GM12801 (cell line): Measurements from ENCODE around the gene ERC2.

ENCODE experiments used
- TF ChIP-seq, protein P1 (sequence below): IDR thresholded peaks from one replicate; pipeline ENCODE4 v1.5.1; 2011; ENCODE audit warnings: control low read depth; ENCODE audit not compliant: insufficient read length; ENCODE audit errors: extremely low read depth

Gene ERC2

DNA sequence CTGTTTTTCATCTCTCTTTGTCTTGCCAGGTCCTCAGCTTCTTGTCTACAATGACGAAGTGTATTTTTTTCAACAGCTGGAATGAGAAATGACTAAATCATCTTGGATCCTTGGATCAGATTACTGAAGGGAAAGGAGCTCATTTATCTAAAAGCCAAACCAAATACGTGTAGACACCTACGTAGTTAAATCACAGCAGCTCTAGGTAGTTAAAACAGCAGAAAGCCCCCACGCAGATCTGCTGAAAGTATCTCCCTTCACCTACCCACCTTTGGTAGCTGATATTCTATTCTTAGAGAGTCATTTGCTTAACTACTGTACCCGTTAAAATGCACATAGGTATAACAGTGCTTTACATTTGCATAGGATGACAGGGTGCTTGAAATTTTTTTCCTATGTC, 875.7 kb downstream of the ERC2 start:
- TF ChIP-seq, protein P1, sequence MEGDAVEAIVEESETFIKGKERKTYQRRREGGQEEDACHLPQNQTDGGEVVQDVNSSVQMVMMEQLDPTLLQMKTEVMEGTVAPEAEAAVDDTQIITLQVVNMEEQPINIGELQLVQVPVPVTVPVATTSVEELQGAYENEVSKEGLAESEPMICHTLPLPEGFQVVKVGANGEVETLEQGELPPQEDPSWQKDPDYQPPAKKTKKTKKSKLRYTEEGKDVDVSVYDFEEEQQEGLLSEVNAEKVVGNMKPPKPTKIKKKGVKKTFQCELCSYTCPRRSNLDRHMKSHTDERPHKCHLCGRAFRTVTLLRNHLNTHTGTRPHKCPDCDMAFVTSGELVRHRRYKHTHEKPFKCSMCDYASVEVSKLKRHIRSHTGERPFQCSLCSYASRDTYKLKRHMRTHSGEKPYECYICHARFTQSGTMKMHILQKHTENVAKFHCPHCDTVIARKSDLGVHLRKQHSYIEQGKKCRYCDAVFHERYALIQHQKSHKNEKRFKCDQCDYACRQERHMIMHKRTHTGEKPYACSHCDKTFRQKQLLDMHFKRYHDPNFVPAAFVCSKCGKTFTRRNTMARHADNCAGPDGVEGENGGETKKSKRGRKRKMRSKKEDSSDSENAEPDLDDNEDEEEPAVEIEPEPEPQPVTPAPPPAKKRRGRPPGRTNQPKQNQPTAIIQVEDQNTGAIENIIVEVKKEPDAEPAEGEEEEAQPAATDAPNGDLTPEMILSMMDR = no peak

DNA sequence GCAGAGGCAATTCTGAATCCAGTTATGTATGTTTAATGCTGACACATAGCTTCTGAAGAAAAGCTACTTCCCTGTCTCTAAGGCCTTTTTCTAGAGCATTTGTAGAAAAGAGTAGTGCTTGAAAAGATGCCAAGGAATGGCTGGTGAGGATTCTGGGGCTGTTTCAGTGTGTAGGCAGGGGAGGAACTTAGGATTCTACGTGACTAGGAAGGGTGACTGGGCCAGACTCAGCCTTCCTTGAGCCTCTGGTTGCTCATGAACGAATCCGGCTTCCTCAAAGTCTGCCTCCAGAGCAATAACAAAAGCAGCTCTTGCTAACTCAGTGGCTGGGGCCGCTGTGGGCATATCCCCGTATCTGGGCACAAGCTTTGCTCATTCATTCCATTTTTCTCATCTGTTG, 876.4 kb downstream of the ERC2 start:
- TF ChIP-seq, protein P1 = no peak

DNA sequence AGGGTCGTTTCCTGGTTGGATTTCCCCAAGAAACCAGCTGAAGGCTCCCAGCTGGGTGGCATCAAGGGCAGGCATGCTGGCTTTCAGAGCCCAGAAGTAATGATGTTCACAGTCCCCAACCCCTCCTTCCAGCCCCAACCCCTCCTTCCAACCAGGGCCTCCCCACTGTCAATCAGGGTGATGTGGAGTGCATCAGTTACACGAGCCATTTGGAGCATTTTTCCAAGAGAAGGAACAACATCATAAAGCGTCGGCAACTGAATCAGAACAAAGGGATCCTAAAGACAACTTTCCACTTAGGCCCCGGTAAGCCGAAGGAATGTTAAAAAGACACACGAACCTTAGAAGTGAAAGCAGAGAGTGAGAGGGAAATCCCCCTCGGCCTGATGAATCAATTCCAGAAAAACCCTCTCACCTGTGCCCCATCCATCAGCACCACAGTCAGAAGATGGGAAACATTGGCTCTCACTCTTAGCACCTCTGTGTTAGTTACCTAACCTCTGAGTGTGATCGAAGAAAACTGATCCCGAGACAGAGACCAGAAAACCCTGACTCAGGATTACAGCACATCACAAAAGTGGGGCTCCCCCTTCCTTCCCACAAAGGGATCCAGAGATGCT, 880.0 kb downstream of the ERC2 start:
- TF ChIP-seq, protein P1 = no peak

DNA sequence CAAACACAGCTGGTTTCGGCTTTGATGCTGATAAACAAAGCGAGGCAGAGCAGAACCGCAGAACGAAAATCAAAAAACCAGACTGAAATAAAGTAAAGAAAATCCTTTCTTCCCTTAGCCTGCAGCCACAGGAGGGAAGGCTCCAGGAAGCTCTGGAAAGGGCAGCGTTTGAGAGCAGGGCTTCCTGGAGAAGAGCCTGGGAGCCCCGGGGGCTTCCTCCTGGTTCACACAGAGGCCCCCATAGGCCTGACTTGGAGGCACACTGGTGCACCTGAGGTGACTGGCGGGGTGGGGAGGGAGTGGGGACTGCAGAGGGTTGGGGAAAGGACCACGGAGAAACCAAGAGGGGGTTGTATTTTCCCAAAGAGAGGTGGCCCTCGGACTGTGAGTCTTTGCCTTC, 882.4 kb downstream of the ERC2 start:
- TF ChIP-seq, protein P1 = no peak

DNA sequence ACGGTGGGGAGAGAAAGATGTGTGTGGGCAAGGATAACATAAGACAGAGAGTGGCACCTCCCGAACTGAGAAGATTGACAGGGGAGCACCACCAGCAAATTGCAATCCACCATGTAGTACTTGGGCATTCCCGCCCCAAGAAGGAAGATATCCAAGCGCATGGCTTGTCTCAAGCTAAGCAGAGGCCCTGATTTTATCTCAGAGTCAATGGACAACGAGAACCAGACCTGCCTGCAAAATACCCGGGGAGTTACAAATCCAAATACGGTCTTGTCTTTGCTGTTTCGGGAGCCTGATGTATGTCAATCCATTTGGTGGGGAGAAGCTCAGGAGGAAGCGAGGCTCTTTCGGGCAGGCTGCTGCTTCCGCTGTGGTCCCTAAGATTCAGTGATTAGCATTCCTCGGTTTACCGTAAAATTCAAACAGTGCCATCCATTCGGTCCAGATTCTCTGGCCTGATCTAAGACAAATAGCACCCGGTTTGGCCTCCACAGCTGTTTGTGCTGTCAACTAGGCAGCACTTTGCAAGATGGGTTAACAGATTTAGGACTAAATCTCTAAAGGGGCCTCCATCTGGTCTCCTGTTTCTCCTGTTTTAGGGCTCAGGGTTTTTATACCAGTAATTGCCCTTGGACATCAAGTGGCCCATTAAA, 883.4 kb downstream of the ERC2 start:
- TF ChIP-seq, protein P1 = no peak

DNA sequence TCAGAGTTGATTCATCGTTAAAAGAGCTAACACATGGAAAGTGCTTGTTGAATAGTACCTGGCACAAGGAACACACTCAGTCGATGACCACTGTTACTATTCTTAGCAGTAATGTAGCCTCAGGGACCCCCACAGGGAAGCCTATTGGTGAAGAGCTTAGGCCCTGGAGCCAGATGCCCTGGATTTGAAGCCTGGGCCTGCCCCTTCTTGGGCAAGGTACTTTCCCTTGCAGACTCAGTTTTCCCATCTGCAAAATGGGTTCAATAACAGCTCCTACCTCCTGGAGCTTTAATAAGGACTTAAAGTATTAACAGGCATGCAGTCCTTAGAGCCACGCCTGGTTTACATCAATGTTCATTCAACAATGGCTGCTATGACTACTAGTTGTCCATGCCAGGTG, 884.2 kb downstream of the ERC2 start:
- TF ChIP-seq, protein P1 = no peak

DNA sequence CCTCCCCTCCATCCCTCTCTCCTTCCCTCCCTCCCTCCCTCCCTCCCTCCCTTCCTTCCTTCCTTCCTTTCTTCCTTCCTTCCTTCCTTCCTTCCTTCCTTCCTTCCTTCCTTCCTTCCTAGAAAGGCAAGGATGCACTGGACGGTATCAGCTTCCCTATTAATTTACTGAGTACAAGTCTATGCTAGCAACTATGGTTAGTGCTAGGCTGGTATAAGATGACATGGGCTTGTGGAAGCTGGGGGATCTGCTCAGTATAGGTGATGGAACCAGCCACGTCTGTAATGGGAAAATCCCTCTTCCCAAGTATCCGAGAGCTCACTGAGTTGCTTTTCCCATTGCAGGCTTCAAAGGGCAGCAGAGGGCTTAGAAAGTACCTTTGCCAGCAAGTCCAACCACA, 884.8 kb downstream of the ERC2 start:
- TF ChIP-seq, protein P1 = no peak
